Muscle of back (tissue), 13 donors: ENCODE data around the gene KPNA6. TPM values are rescaled to one million over a fixed set of nuclear protein-coding genes. Genes with fewer than 3 reads are reported as not detected.
A peak's percentile ranks its signal among the peaks of the same experiment; 100 is the strongest.
"Not testable (repeated sequence)": the region's sequence is repeated elsewhere in the genome, so short reads cannot be mapped to it uniquely, and the experiment has no call there.

Source experiments
- DNase-seq, 3 donors: peaks; one replicate each; pipeline versions ENCODE4 v3.0.0 to v3.0.0-alpha.2; 2013
- long read RNA-seq, 9 donors: transcript quantifications; one replicate each; lab custom pipeline, GENCODE V29; 2026
- polyA plus RNA-seq, 10 donors: library from polyadenylated mRNA; unstranded; fragments of 120-200 nt; gene quantifications; one replicate each; pipeline ENCODE4 v1.2.1, GENCODE V29; 2013; ENCODE audit not compliant: insufficient read length in 10 of 10

Gene KPNA6
- 10 to 100 TPM; 20.4 to 35.1 (median 25.1) TPM for polyA plus RNA-seq
- long read RNA-seq, donor 1, full-length matches to known transcripts = 4 of 4 reads
- long read RNA-seq, donor 1, partial matches to known transcripts = 0 of 4 reads
- long read RNA-seq, donor 1, other reads (novel, unspliced or antisense) = 0 of 4 reads
- long read RNA-seq, donor 2, full-length matches to known transcripts = 2 of 2 reads
- long read RNA-seq, donor 2, partial matches to known transcripts = 0 of 2 reads
- long read RNA-seq, donor 2, other reads (novel, unspliced or antisense) = 0 of 2 reads
- long read RNA-seq, donor 3 = 0 reads
- long read RNA-seq, donor 4 = 0 reads
- long read RNA-seq, donor 5, full-length matches to known transcripts = 7 of 7 reads
- long read RNA-seq, donor 5, partial matches to known transcripts = 0 of 7 reads
- long read RNA-seq, donor 5, other reads (novel, unspliced or antisense) = 0 of 7 reads
- long read RNA-seq, donor 6, full-length matches to known transcripts = 4 of 4 reads
- long read RNA-seq, donor 6, partial matches to known transcripts = 0 of 4 reads
- long read RNA-seq, donor 6, other reads (novel, unspliced or antisense) = 0 of 4 reads
- long read RNA-seq, donor 7, full-length matches to known transcripts = 2 of 2 reads
- long read RNA-seq, donor 7, partial matches to known transcripts = 0 of 2 reads
- long read RNA-seq, donor 7, other reads (novel, unspliced or antisense) = 0 of 2 reads
- long read RNA-seq, donor 8, full-length matches to known transcripts = 1 of 1 reads
- long read RNA-seq, donor 8, partial matches to known transcripts = 0 of 1 reads
- long read RNA-seq, donor 8, other reads (novel, unspliced or antisense) = 0 of 1 reads
- long read RNA-seq, donor 9 = 0 reads

DNA sequence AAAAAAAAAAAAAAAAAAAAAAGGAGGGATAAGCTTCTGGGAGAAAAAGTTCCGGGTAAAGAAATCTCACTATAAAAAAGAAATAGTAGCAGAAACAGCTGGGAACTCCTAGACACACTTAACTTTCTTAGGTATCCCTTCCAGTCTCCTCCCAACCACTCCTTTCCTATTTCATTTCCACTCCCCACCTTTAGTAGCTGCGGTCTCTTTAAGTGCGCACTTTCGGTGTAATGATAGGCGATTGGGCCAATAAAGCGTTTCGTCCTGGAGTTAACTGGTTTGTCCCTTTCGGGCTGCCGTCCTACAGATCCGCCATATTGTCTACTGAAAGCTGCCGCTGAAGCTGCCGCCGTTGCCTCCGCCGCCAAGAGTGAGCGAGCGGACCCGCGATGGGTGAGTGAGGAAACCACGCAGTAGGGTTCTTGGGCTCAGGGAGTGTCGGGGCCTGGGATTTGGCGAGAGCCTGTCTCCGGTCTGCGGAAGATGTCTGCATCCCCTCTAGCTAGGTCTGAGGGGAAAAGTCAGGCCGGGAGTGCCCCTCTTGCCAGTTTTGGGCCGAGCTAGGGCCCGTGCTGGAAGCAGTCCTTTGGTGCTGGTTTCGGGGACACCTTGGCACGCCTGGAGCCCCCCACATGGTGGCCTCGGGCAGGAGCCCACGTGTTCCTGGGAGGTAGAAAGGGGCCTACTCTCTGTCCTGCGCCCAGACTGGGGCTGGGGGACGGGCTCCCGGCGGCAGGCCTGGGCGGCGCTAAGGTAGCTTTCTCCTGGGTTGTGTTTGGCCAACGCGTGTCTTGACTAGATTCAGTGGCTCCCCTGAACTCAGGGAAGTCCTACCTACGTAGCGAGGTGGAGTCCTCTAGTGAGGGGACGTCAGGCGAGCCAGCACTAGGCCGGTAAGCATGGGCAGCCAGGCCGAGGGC, at the start of gene KPNA6:
Gene KPNA6 (plus strand): TSS at position 315 of the 920 bp plus-strand sequence. CDS start 75 bp downstream, at position 390.
- peak; percentile 96 to 98 (median 97) for DNase-seq

DNA sequence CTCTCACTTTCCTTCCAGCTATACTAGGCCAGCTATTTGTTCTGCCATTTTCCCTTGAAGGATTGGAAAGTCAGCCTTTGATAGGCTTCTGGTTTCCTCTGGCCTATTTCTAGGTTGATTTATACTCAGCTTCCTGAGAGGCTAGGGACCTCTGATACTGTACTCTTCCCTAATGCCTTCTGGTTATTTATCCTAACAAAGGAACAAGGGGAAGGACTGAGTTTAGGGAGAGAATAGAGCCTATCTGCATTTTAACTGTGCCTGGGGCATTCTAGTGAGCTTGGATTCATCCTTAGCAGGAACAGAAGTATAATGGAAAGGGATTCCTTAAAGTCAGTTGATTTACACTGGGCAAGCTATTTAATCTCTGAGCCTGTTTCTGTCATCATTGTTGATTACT, 46.9 kb upstream of the KPNA6 start:
- no peak for DNase-seq

DNA sequence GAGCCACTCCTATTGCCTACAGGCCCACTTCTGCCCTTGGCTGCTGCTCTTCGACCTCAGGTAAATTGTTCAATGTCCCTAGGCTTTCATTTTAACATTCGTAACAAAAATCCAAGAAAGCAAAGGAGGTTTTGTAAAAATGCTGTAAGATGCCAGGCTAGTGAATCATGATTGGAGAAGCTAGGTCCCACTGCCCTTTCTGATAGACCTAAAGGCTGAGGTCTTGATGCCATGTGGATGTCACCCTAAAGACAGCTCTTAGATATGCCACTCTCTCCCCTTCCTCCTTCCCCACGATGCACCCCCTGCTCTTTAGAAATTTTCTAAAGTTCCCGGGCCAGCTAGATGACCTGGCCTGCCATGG, 45.0 kb upstream of the KPNA6 start:
- DNase-seq = no peak

DNA sequence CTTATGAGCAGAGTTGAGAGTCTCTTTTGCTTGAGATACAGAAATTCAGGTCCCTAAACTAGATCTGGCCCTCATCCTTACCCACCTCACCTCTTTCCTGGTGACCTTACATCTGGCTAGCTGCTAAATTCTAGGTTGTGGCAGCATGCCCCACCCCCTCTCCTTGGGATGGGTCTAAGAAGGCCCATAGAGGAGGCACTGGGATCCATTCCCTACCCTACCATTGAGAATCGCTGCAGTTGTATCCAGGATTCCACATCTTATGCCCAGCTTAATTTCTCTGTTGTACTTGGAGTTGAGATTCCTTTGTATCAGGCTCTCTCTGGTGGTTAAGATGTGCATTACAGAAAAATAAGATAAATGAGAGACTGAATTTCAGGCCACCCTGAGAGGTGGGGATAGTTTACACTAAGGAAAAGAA, 44.6 kb upstream of the KPNA6 start:
- peak; percentile 62 to 82 (median 64) for DNase-seq

DNA sequence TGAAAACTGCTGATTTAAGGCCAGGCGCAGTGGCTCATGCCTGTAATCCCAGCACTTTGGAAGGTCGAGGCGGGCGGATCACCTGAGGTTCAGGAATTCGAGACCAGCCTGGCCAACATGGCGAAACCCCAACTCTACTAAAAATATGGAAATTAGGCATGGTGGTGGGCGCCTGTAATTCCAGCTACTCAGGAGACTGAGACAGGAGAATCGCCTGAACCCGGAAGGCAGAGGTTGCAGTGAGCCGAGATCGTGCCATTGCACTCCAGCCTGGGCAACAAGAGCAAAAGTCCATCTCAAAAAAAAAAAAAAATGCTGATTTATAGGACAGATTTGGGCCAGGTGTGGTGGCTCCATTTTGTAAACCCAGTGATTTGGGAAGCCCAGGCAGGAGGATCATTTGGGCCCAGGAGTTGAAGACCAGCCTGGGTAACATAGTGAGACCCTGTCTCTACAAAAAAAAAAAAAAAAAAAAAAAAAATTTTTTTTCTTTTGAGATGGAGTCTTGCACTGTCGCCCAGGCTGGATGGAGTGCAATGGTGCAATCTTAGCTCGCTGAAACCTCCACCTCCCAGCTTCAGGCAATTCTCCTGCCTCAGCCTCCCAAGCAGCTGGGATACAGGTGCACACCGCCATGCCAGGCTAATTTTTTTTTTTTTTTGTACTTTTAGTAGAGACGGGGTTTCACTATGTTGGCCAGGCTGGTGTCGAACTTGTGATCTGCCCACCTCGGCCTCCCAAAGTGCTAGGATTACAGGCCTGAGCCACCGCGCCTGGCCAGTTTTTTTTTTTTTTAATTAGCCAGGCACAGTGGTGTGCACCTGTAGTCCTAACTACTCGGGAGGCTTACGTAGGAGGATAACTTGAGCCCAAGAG, 42.0 kb upstream of the KPNA6 start:
- DNase-seq = not testable (repeated sequence)

DNA sequence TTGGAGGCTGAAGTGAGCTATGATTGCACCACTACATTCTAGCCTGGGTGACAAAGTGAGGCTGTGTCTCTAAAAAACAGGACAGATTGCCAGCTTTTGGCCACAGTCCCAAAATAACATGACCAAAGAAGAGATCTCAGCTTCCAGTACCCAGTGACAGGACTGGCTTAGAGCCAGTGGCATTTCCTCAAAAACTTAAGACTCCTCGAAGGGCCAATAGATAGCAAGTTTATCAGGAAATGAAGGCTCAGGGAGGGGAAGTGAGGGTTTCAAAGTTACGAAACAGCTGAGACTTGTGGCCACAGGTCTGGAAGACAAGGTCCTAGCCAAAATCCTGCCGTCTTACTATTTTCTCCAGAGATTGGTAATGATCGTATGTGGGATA, 41.4 kb upstream of the KPNA6 start:
- peak; percentile 63 to 76 (median 75) for DNase-seq

DNA sequence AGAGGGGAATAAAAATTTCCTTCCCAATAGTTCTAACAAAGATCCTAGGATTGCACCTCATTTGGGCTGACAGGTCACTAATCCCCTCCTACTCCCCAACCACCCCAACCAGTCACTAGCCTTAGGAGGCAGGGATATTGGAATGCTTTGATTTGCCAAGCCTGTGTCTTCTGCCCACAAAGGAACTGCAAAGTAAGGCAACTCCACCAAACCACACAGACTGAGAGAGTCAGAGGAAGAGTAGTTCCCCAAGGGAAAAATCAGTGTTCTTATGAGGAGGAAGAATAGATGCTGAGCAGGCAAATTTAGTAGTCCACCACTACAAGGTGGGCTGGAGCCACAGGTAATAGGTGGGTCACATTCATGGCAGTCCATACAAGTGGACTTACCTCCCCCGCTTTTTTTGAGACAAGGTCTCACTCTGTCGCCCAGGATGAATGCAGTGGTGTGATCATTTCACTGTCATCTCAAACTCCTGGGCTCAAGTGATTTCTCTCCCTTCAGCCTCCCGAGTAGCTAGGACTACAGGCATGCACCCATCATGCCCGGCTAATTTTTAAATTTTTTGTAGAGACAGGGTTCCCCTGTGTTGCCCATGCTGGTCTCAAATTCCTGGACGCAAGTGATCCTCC, 38.8 kb upstream of the KPNA6 start:
- DNase-seq = no peak

DNA sequence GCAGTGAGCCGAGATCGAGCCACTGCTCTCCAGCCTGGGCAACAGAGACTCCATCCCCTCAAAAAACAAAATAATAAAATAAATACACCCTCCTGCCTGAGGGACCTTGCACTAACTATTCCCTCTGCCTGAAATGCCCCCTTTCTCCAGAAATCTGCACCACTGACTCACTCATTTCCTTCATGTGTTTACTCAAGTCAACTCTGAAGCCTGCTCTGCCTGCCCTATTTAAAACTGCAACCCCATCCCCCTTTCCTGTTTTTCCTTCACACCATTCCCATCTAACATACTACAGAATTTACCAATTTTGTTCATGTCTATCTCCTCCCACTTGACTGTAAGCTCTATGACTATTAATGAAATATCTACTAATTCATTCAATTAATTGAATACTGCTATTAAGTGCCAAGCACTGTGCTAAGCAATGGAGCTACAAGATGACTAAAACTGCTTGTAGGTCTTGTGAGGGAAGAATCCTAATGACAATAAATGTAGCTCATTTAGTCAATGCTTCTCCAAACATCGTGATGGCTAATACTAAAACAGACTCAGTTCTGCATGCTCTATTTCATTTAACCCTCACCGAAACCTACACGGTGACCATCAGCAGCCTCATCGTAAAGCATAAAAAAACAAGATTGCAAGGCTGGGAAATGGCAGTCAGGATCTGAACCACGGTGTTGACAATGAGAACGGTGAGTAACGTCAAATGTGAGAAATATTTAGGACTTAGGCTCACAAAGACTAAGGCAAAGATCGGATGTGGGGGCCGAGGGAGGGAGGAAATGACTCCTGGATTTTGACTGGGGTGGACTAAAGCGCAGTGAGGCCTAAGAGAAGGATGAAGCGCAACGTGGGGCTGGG, 35.9 kb upstream of the KPNA6 start:
- no peak for DNase-seq

DNA sequence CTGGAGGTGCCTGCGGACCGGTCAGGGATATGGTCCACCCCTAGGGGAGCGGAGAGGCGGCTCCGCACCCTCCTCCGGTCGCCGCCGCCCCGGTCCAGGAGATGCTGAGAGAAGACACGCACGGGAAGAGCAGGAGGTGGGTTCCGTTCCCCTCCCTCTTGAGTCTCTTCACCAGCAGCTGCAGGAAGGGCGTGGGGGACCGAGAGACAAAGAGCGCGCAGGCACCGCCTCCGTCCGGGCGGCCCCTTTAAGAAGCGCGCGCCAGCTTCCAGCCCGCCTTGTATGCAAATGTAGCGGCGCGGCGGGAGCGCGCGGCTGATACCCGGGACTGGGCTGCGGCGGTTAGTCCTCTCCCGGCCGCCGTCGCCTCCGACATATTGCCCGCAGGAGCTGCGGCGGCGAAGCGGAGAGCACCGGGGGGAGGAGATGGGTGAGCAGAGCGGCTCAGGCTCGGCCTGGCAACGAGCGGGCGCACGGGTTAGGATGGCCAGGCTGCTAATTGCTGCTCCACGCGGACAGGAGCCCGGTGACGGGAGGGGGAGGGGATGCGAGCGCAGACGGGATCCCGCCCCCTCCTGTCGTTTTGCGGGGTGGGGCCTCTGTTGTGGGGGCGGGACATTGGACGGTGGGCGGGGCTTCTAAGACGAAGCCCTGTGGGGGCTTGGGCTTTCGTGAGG, 35.1 kb upstream of the KPNA6 start, which contains the start of gene TMEM39B:
Gene TMEM39B (plus strand): TSS at position 318 of the 677 bp plus-strand sequence. CDS start 109 bp downstream, at position 427.
- peak; percentile 97 to 100 (median 98) for DNase-seq

DNA sequence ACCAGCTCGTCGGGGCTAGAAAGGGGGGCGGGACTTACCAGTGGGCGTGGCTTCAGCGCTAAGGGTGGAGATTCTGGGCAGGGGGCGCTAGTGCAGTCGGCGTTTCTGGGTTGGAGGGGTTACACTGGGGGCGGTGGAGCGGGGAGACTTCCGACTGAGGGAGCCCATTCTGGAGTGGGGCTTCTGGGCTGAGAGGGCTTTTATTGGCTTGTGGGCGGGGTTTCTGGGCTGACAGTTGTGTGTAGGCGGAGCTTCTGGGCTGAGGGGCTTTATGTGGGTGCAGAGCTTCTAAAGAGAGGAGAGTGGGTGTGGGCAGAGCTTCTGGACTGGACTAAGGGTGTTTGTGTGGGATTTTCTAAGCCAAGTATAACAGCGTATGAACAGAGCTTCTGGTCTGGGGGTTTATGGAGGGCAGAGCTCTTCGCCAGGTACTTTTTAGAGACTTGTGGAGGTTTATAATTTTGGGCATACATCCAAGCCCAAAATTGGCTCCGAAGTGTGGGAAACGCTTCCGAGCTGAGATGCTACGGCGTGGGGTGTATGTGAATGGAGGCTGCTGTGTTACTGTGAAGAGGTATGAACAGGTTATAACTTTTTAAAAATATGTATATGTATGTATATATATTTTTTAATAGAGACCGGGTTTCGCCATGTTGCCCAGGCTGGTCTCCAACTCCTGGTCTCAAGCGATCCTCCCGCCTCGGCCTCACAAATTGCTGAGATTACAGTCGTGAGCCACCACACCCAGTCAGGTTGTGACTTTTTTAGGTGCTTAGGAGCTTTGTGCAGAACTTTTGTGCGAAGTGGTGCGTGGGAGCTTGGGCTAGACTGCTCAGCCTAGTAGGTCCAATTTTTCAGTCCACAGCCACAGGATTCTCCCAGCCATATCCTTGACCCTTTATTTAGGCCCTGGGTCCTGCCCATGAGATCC, 34.3 kb upstream of the KPNA6 start:
- DNase-seq = no peak

DNA sequence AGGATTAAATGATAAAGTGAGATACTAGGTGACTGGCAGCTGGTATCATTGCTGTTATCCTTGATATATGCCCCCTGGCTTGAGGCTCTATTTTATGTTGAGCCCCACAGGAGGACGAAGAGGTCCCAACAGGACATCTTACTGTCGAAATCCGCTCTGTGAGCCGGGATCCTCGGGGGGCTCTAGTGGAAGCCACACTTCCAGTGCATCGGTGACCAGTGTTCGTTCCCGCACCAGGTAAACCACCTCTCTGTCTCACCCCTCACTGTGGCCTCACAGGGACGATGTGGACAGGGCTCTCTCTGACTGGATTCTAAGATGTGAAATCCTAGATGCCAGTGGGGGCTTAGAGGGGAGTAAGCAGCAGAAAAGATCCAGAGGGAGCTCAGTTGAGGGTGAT, 33.0 kb upstream of the KPNA6 start:
- no peak for DNase-seq

DNA sequence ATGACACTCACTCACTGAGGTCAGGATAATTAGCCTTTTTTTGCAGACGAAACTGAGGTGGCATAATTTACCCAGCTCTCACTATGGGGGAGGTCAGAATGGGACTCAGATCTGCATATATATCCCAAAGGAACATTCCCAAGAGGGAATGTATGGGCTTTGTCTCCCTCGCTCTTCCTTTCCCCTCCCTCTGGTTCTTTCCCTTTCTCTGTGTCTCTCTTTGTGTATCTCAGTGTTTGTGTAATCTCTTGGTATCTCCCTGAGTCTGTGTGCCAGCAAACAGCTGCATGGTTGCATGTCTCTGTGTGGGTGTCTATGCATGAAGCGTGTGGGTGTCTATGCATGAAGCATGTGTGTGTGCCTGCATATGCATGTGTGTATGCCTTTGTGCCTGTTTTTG, 30.4 kb upstream of the KPNA6 start:
- no peak for DNase-seq

DNA sequence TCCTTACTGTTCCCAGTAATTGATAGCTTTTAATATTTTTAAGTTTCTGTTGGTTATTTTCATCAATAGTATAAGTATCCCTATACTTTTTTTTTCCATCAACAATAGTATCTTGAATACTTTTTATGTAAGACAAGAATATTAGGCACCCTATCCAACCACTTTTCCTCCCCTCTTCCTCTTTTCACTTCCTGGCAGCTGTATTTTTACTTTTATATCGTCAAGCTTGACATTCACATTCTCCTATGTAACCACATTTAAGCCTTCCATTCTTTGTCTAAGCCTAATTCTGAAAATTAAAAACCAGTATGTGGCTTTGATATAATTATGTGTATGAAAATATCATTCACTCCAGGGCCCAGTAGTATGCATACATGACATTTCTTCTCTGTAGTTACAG, 25.8 kb upstream of the KPNA6 start:
- DNase-seq = no peak

DNA sequence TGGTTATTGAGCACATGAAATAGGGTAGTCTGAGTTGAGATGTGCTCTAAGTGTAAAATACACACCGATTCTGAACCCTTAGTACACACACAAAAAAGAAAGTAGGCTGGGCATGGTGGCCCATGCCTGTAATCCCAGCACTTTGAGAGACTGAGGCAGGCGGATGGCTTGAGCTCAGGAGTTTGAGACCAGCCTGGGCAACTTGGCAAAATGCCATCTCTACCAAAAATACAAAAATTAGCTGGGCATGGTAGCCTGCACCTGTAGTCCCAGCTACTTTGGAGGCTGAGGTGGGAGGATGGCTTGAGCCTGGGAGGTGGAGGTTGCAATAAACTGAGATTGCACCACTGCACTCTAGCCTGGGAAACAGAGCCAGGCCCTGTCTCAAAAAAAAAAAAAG, 21.5 kb upstream of the KPNA6 start:
- DNase-seq = not testable (repeated sequence)

DNA sequence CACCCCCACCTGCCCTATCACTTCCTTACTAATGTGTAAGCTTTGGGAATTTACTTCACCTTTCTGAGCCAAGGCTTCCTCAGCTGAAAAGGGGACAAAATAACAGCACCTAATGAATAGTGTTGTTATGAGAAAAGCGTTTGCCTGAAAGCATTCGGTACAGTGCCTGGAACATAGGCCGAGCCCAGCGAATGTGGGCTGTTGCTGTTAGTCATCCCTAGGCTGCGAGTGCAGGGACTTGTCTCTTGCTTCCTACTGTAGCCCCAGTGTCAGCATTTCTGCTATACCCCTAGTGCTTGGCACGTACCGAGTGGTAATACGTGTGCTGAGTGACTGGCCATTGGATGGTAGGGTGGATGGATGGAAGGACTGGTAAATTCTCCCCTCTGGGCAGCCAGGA, 16.7 kb upstream of the KPNA6 start:
- DNase-seq = no peak

DNA sequence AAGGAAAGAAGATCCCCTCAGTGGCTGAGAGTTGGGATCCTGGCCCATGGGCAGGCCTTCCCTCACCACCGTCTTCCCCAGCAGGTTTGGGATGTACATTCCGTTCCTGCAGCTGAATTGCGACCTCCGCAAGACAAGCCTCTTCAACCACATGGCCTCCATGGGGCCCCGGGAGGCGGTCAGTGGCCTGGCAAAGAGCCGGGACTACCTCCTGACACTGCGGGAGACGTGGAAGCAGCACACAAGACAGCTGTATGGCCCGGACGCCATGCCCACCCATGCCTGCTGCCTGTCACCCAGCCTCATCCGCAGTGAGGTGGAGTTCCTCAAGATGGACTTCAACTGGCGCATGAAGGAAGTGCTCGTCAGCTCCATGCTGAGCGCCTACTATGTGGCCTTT, 16.3 kb upstream of the KPNA6 start:
- DNase-seq = no peak
